ENCODE data around the gene TNFRSF18. TPM values are rescaled to one million over a fixed set of nuclear protein-coding genes. Genes with fewer than 3 reads are reported as not detected.

TNFRSF18 gene
- total and polyA plus RNA-seq, 4 donors = 0.17 to 0.24 (median 0.19) TPM; not detected in 1

DNA sequence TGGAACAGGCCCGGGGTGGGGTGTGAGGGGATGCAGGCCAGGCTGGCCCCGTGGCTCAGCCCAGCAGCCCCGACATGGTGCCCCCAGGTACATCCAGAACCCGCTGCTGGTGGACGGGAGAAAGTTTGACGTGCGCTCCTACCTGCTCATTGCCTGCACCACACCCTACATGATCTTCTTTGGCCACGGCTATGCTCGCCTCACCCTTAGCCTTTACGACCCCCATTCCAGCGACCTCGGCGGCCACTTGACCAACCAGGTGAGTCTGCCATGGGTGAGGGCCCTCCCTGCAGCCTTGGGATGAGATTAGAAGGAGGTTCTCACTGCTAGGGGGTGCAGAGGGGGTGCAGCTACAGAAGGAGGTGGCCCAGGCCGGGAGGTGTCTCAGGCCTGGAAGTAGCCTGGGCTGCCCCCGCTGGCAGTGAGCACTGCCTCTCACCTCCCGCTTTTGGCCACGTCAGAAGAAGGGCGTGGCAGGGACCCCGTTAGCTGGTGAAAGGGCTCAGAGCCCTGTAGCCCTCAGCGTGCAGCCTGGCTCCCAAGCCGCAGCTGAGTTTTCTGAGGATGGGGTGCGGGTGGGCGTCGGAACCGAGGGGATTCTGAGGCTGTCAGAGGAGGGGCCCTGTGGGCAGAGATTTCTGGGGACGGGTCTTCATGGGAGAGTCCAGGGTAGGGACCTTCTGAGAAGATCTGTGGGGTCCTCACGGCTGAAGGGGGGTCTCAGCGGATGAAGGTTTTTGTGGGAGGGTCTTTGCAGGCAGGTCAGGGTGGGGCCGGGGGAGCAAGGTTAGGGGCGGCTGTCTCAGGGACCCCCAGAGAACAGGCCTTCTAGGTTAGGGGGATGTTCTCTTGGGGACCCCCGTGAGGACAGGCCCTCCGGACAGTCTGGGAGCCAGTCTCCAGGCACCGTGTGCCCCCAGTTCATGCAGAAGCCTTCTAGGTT lies 22.3 kb downstream of the TNFRSF18 start:
- no peaks in the 10 kb centered on the region for H3K4me1 ChIP-seq (ENCODE audit: control insufficient read depth in 4 of 4, insufficient read depth in 4 of 4, low read length in 3 of 4)
- H3K27ac ChIP-seq (ENCODE audit: low read depth in 1 of 2, low read length in 2 of 2) = no peak overlapping the region
- TF ChIP-seq YY1 (IDR thresholded peaks at IDR 0.05) (no peak), JUND (IDR thresholded peaks at IDR 0.05) (no peak), FOXA2 (IDR thresholded peaks at IDR 0.05) (no peak), RAD21 (IDR thresholded peaks at IDR 0.05) (no peak), FOXA1 (IDR thresholded peaks at IDR 0.05) (no peak), ATF3 (IDR thresholded peaks at IDR 0.05) (no peak), RXRA (IDR thresholded peaks at IDR 0.05) (no peak), TAF1 (conservative IDR thresholded peaks at IDR 0.05) (no peak), GABPA (IDR thresholded peaks at IDR 0.05 in 1 of 2, conservative IDR thresholded peaks at IDR 0.05 in 1 of 2) (no peak), NR2F2 (IDR thresholded peaks at IDR 0.05) (no peak), ZBTB33 (IDR thresholded peaks at IDR 0.05) (no peak), HNF4A (conservative IDR thresholded peaks at IDR 0.05) (no peak), EGR1 (IDR thresholded peaks at IDR 0.05; ENCODE audit: low read depth in 2 of 2) (no peak), SP1 (IDR thresholded peaks at IDR 0.05) (no peak), HNF4G (IDR thresholded peaks at IDR 0.05) (no peak)
- TF ChIP-seq, protein P1, sequence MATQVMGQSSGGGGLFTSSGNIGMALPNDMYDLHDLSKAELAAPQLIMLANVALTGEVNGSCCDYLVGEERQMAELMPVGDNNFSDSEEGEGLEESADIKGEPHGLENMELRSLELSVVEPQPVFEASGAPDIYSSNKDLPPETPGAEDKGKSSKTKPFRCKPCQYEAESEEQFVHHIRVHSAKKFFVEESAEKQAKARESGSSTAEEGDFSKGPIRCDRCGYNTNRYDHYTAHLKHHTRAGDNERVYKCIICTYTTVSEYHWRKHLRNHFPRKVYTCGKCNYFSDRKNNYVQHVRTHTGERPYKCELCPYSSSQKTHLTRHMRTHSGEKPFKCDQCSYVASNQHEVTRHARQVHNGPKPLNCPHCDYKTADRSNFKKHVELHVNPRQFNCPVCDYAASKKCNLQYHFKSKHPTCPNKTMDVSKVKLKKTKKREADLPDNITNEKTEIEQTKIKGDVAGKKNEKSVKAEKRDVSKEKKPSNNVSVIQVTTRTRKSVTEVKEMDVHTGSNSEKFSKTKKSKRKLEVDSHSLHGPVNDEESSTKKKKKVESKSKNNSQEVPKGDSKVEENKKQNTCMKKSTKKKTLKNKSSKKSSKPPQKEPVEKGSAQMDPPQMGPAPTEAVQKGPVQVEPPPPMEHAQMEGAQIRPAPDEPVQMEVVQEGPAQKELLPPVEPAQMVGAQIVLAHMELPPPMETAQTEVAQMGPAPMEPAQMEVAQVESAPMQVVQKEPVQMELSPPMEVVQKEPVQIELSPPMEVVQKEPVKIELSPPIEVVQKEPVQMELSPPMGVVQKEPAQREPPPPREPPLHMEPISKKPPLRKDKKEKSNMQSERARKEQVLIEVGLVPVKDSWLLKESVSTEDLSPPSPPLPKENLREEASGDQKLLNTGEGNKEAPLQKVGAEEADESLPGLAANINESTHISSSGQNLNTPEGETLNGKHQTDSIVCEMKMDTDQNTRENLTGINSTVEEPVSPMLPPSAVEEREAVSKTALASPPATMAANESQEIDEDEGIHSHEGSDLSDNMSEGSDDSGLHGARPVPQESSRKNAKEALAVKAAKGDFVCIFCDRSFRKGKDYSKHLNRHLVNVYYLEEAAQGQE (IDR thresholded peaks at IDR 0.05) = no peak
- TF ChIP-seq, protein P2, sequence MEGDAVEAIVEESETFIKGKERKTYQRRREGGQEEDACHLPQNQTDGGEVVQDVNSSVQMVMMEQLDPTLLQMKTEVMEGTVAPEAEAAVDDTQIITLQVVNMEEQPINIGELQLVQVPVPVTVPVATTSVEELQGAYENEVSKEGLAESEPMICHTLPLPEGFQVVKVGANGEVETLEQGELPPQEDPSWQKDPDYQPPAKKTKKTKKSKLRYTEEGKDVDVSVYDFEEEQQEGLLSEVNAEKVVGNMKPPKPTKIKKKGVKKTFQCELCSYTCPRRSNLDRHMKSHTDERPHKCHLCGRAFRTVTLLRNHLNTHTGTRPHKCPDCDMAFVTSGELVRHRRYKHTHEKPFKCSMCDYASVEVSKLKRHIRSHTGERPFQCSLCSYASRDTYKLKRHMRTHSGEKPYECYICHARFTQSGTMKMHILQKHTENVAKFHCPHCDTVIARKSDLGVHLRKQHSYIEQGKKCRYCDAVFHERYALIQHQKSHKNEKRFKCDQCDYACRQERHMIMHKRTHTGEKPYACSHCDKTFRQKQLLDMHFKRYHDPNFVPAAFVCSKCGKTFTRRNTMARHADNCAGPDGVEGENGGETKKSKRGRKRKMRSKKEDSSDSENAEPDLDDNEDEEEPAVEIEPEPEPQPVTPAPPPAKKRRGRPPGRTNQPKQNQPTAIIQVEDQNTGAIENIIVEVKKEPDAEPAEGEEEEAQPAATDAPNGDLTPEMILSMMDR (IDR thresholded peaks at IDR 0.05; ENCODE audit: low read depth, low read length, missing input control) = no peak
- TF ChIP-seq, protein P3, sequence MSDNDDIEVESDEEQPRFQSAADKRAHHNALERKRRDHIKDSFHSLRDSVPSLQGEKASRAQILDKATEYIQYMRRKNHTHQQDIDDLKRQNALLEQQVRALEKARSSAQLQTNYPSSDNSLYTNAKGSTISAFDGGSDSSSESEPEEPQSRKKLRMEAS (IDR thresholded peaks at IDR 0.05) = no peak
- no peaks in the 10 kb centered on the region for H3K36me3 ChIP-seq (ENCODE audit: control insufficient read depth in 4 of 4, insufficient read depth in 3 of 4, low read depth in 1 of 4, low read length in 3 of 4)
- no peak for DNase-seq (ENCODE audit: low spot score)
- H3K4me3 ChIP-seq (ENCODE audit: low read depth in 1 of 3, low read length in 3 of 3) = no peak overlapping the region
- no peak overlapping the region for H3K9ac ChIP-seq (ENCODE audit: low read depth in 1 of 2, low read length in 2 of 2)
- H3K27me3 ChIP-seq (ENCODE audit: control insufficient read depth in 4 of 4, insufficient read depth in 4 of 4, low read length in 3 of 4) = no peaks in the 10 kb centered on the region
- H3K9me3 ChIP-seq (ENCODE audit: control insufficient read depth in 4 of 4, low read length in 3 of 4) = no peaks in the 10 kb centered on the region
- 87% methylated on average over 32 of the region's 33 CpGs for WGBS
